GM21619 (cell line): Measurements from ENCODE around the gene SPATA12.

ENCODE experiments used
- ATAC-seq: cut with Tn5 transposase; IDR thresholded peaks from one replicate; pipeline ENCODE4 v1.9.1; 2021; ENCODE audit not compliant: unreplicated experiment

Gene SPATA12

GRCh38 chr3:57060089-57060821 lies at the start of gene SPATA12:
TSS of gene SPATA12 (plus strand) at chr3:57060664. CDS start at chr3:57073695, 13,031 bp downstream.
- no peak for ATAC-seq

GRCh38 chr3:57011022-57011421 lies 49.4 kb upstream of the SPATA12 start:
- ATAC-seq, result no peak

GRCh38 chr3:57012847-57013246 lies 47.6 kb upstream of the SPATA12 start:
- no peak for ATAC-seq

- ATAC-seq, result no peak
These were observed 45.1 kb upstream of the SPATA12 start for GRCh38 chr3:57015350-57015729.

- no peak for ATAC-seq
These were observed 44.6 kb upstream of the SPATA12 start for GRCh38 chr3:57015912-57016311.

- no peak for ATAC-seq
These were observed 43.0 kb upstream of the SPATA12 start for GRCh38 chr3:57017459-57017845.

GRCh38 chr3:57018246-57018645 lies 42.2 kb upstream of the SPATA12 start:
- no peak for ATAC-seq

GRCh38 chr3:57019057-57019456 lies 41.4 kb upstream of the SPATA12 start:
- ATAC-seq, result no peak

- ATAC-seq, result no peak
These were observed 35.2 kb upstream of the SPATA12 start for GRCh38 chr3:57025237-57025636.

- no peak for ATAC-seq
These were observed 33.5 kb upstream of the SPATA12 start for GRCh38 chr3:57026944-57027343.

GRCh38 chr3:57029383-57029782 lies 31.1 kb upstream of the SPATA12 start:
- no peak for ATAC-seq

GRCh38 chr3:57029924-57030323 lies 30.5 kb upstream of the SPATA12 start:
- no peak for ATAC-seq

- no peak for ATAC-seq
These were observed 29.7 kb upstream of the SPATA12 start for GRCh38 chr3:57030721-57031120.

GRCh38 chr3:57031631-57032541 lies 28.6 kb upstream of the SPATA12 start:
- ATAC-seq, result no peak

- no peak for ATAC-seq
These were observed 23.5 kb upstream of the SPATA12 start for GRCh38 chr3:57036952-57037351.

GRCh38 chr3:57038466-57039164 lies 21.8 kb upstream of the SPATA12 start:
- no peak for ATAC-seq

GRCh38 chr3:57041674-57042073 lies 18.8 kb upstream of the SPATA12 start:
- no peak for ATAC-seq

GRCh38 chr3:57043518-57043917 lies 16.9 kb upstream of the SPATA12 start:
- ATAC-seq, result no peak

GRCh38 chr3:57046101-57046765 lies 14.2 kb upstream of the SPATA12 start:
- ATAC-seq, result no peak

- ATAC-seq, result no peak
These were observed 12.3 kb upstream of the SPATA12 start for GRCh38 chr3:57048052-57048671.

- no peak for ATAC-seq
These were observed 11.7 kb upstream of the SPATA12 start for GRCh38 chr3:57048728-57049127.
